G401 (cell line): ENCODE measurements around the gene PADI4. TPM values are rescaled to one million over a fixed set of nuclear protein-coding genes. Genes with fewer than 3 reads are reported as not detected.
"Not testable (repeated sequence)": the region's sequence is repeated elsewhere in the genome, so short reads cannot be mapped to it uniquely, and the experiment has no call there.

Experiments used
- DNase-seq: peaks from one replicate; pipeline ENCODE4 v3.0.0-alpha.2; 2015; ENCODE audit warnings: low spot score
- in situ Hi-C: cut with HindIII; loops from 2 replicates; pipeline ENCODE4 v1.10.0; 2016; ENCODE audit warnings: low sequenced_read_pairs, mixed read lengths
- total RNA-seq: library from RNA; depleted of rRNA; stranded (reverse); fragments of >200 nt; shearing (Covaris generic); gene quantifications from 2 replicates; pipeline ENCODE4 v1.2.3, GENCODE V29; 2014

PADI4 gene
- total RNA-seq, 1 experiment from 2014 or later, result not detected

DNA sequence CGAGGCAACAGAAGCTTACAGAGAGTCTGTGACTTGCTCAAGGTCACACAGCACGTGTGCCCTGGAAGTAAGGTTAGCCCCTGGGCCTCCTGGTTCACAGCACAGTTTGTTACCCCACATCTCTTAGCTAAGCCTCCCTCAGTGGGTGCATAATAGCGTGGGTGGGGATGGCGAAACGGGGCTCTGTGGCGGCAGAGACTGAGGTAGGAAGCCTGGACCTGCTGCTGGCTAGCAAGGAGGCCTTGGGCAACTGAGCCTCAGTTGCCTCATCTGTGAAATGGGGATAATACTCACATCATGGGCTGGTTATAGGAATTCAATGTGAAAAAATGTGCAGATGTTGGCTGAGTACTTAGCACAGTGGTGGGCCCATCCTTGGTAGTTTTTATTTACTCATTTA, 596 bp downstream of the PADI4 start:
- in situ Hi-C loops, result no loop called here
- no peak for DNase-seq

DNA sequence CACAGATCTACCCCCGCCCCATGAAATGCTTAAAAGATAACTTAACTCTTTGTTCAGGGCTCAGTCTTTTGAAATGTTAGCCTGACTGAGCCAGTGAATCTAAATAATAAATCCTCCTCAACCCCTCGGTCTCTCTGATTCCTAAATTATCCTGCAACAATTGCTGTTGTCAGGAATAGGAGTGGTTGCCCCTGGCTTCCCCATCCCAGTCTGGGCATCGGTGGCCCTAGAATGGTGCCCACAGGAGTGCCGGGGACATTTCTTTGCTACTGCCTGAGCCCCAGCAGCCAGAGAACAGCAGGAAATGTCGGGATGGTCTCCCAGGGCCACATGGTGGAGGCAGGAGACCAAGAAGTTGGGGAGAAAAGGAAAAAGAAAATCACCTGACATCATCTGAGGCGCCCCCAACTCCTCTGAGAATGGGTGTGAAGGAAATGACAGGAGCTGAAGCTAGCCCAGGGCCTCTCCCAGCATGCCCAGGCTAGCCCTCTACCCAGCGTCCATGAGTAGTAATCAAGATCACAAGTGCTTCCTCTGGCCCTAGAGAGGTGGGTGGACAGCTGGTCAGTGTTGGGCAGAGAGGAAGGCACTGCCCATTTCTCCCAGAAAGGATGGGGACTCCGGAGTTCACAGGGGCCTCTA, 1.6 kb downstream of the PADI4 start:
- no peak for DNase-seq
- in situ Hi-C loops, result no loop called here

DNA sequence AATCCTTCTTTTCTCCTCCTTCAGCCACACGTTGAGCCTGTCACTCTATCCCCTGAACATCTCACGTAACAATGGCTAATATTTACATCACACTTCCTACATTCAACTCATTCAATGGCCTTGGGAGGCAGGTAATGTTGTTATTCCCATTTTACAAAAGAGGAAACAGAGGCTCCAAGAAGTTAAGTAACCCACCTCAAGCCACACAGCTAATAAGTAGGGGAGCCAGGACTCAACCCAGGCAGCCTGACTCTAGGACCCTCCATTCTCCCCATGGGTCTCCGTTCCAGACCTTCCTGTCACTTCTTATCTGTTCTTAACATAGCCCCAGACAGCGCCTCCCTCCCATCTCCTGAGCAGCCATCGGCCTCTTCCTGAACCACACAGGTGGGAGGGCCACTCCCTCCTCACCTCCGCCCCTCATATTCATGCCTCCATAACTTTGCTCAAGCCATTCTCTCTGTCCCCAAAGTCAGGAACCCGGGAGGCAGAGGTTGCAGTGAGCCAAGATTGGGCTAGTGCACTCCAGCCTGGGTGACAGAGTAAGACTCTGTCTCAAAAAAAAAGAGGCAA, 2.2 kb downstream of the PADI4 start:
- in situ Hi-C loops, result no loop called here
- no peak for DNase-seq

DNA sequence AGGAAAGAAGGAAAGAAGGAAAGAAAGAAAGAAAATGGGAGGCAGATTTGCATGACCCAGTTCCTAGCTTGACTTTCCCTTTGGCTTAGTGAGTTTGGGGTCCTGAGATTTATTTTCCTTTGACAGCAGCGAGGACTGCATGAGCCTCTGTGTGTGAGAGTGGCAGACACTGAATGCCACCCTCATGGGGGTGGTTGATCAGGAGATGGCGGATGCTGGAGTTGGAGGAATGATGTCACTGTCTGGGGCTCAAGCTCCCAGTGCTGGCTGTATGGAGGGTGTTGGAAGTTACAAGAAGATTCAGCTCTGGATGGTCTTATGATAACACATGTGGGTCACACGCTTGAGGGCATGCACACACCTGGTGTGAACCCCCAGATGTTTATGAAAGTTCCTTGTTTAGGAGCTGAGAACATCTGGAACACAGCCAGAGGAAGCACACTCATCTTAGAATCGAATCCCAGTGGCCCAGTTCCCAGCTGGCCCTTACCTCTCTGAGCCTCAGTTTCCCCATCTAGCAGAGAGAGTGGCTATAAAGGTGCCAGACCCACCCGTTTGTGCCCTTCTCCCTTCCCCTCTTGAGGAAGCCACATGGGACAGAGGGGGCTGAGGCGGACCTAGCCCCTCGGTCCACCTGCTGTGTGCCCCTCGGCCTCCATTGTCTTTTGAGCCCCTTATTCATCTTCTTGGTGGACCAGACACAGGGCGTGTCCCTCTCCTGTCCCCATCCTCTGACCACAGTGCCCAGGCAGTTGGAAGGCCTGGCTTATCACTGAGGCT, 5.7 kb downstream of the PADI4 start:
- no peak for DNase-seq

DNA sequence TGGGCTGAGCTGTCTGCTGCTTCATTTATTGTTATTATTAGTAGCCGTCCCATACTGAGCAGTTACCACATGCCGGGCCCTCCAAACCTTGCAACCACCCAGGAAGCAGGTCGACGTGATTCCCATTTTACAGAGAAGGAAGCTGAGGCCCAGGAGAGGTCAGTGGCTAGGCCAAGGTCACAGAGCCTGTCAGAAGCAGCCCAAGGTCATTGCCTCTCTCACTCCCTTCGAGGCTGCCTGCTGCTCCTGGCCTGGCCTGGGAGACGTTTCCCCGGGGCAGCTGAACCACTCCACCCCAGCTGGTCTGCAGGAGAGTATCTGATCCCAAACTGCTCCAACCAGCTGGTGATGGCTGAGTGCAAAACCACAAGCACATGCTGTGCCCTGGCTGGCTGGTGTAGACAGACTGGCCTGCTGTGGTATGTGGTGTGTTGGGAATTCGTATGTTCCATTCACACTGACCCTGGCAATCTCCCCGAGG, 6.5 kb downstream of the PADI4 start:
- DNase-seq, result no peak
- in situ Hi-C loops, result no loop called here

More for the DNA sequence above, 5.7 kb downstream of the PADI4 start:
- in situ Hi-C loops, result no loop called here

DNA sequence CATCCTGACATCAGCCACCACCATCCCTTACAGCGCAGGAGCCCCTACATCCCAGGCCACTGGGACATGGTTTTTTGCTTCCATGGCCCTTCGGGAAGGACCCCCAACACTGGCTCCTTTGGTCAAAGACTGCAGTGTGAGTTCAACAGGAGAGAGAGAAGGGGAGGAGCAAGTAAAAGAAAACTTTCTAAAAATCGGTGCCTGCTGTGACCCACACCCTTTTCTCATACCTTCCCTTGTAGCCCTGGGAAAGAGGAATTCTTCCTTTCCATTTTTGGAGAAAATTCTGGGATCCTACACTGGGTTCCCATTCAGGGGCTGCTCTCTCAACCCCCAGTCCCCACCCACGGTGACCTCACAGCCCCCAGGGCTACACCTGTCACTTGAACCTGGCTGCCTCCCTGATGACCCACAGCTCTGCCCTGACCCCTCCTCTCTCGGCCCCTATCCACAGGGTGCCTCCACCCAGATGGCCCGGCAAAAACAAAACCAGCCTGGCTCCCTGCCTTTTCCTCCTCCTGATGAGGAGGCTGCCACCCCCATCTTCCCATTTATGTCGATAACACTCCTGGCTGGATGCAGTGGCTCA, 7.6 kb downstream of the PADI4 start:
- in situ Hi-C loops, result no loop called here
- DNase-seq, result no peak

DNA sequence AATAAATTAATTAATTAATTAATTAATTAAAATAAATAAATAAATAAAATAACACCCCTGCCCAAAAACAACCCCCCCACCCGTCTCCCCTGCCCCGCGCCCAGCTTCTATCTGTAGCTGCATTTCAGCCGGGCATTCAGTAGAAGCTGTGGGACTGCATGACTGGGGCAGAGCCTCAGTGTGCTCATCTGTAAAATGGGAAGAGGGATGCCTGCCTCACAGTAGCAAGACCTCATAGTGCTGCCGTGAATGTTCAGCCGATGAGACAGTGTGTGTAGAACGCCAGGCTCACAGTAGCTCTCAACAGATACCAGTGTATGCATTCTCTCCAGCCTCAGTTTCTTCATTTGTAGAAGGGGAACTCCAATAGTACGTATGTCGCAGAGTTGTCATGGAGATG, 8.7 kb downstream of the PADI4 start:
- in situ Hi-C loops, result no loop called here

DNA sequence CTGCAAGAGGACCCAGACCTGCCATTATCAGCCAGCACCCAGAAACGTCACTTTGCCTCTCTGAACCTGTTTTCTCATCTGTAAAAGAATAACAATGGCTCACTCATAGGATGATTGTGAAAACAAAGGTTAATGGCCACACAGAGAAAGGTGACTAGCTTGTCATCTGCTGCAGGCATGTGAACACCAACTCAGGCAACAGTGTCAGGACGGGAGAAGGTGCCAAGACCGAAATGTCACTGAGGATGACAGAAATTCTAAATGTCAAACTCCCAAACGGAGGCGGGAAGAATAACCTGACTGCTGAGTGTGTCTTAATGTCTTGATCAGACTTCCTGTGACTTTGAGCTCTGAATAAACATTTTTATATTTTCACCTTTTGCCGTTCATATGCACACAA, 10.3 kb downstream of the PADI4 start:
- in situ Hi-C loops, result no loop called here
- peak; percentile 2 for DNase-seq

More for the DNA sequence above, 8.7 kb downstream of the PADI4 start:
- DNase-seq, result no peak

DNA sequence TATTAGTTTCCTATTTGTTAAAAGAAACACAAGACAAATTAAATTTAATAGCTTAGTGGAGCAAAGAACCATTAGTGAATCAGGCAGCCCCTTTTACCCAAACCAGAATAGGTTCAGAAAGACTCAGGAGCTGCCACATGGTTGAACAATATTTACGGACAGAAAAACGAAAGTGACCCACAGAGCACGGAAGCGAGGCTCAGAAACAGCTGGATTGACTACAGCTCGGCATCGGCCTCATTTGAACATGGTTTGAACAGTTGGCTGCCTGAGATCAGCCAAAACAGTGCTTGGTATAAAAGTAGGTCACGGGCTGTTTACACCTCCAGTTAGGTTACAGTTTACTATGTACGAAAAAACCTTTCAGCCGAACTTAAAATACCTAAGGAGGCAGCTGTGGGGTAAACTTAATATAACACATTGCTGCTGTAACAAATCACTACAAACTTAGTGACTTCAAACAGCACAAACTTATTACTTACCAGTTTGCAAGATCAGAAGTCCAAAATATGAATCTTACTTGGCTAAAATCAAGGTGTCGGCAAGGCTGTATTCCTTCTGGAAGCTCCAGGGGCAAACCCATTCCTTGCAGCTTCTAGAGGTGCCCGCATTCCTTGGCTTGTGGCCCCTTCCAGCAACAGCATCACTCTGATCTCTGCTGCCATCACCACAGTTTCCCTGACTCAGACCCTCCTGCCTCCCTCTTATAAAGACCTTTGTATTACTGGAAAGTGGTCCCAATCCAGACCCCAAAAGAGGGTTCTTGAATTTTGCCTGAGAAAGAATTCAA, 11.8 kb downstream of the PADI4 start:
- in situ Hi-C loops, result no loop called here
- peak; percentile 3 for DNase-seq

DNA sequence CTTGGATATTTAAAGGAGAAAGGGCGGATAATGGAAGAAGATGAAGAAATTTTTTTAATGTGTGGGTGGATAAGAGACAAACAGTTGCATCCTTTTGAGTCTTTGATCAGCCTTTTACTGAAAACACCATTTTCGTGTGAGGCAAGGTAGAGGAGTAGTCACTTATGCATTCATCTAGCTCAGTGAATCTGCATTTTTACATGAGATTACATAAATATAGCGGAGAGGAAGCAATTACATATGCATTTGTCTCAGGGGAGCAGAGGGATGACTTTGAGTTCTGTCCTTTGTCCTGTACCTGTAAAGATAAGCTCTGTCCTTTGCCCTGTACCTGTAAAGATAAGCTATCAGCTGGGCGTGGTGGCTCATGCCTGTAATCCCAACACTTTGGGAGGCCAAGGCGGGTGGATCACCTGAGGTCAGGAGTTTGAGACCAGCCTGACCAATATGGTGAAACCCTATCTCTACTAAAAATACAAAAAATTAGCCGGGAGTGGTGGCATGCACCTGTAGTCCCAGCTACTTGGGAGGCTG, 13.9 kb downstream of the PADI4 start:
- in situ Hi-C loops, DNase-seq: not testable (repeated sequence)

DNA sequence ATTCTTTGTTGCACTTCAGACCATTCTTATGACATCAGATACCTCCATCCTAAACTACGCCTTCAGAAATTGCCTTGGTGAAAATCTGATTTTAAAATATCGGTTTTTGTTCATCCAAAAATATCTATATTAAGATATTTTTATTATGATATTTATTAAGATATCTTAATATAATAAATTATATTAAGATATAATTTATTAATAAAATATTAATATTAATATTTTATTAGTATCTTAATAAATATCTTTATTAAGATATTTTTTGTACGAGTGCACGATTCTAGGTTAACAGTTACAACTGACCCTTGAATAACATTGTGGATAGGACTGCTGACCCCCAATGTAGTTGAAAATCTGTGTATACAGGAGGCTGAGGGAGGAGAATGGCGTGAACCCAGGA, 20.9 kb downstream of the PADI4 start:
- in situ Hi-C loops, result no loop called here
- no peak for DNase-seq

DNA sequence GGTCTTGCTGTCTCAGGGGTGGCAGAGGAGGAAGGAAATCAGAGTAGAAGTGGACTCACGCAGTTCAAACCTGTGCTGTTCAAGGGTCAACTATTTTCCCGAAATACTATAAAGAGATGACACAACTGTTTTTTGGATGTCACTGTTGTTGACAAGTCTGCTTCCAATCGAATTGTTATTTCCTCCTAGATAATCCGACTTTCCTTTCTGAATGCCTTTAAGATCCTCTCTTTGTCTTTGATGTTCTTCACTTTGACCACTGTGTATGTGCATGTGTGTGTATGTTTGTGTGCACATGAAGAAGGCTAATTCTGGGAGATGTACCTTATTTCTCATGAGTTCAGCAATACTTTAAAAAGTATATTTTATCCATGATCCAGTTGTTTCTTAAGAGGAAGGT, 21.6 kb downstream of the PADI4 start:
- in situ Hi-C loops, result no loop called here

DNA sequence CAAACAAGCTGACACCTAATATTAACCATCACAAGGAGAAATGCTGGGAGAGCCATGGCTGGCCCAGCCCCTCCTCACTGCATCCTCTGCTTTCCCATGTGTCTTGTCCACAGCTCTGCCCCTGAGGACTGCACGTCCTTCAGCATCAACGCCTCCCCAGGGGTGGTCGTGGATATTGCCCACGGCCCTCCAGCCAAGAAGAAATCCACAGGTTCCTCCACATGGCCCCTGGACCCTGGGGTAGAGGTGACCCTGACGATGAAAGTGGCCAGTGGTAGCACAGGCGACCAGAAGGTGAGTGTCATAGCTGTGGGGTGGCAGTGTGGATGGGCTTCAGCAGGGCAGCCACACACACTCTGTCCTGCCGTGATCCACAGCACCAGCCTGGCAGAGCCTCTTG, 22.9 kb downstream of the PADI4 start:
- DNase-seq, result no peak
- in situ Hi-C loops, result no loop called here

More for the DNA sequence above, 21.6 kb downstream of the PADI4 start:
- no peak for DNase-seq

DNA sequence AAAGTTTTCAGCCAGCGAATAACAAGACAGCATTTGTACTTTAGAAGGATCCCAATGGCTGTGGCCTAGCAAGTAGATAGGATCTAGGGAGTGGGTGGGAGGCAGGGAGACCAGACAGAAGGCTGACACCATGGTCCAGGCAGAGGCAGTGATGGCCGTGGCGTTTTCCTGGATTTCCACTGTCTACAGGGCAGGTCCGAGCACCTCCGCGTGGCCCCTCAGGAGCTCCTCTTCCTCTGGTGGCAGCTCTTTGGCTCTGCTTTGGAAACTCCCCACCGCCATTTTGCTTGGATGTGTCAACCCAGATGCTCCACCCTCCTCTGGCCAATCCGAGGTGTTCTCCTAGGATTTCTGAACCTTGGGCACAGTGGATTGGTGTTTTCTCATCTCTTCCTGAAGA, 25.1 kb downstream of the PADI4 start:
- in situ Hi-C loops, result no loop called here
- no peak for DNase-seq

DNA sequence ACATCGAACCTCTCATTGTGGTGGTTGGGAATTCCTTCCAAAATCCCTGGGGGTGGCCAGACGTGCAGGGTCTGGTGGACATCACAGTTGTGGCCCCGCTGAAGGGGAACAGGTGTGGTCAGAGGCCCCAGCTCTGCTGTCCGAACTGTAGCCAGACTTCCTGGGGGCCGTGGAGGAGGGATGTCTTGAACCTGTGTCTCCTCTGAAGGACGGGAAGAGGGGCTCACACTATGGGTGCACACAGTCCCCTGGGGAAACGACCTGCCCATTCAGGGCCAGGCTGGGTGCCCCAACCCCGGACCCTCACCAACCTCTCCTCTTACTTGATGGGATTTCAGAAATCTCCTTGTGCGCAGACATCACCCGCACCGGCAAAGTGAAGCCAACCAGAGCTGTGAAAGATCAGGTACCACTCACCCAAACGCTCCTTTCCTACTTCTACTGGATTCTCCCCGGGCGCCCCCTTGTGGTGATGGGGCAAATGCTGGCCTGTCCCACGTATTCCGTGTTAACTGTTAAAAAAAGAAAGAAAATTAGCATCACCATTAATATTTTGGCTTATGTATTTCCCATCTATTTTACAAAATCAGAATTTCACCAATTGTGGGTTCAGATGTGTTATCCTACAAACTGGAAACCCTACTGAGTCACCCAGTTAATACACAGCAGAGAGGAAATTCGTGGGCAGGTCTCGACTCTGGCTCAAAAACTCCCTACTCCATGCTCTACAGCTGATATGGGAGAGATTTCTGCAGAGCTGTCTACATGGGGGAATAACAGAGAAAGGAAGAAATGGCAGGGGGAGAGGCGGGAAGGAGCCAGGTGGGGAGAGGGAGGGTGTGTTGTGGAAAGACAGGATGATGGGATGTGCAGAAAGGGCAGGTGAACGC, 28.1 kb downstream of the PADI4 start:
- peak; percentile 41 for DNase-seq
- in situ Hi-C loops, result no loop called here

DNA sequence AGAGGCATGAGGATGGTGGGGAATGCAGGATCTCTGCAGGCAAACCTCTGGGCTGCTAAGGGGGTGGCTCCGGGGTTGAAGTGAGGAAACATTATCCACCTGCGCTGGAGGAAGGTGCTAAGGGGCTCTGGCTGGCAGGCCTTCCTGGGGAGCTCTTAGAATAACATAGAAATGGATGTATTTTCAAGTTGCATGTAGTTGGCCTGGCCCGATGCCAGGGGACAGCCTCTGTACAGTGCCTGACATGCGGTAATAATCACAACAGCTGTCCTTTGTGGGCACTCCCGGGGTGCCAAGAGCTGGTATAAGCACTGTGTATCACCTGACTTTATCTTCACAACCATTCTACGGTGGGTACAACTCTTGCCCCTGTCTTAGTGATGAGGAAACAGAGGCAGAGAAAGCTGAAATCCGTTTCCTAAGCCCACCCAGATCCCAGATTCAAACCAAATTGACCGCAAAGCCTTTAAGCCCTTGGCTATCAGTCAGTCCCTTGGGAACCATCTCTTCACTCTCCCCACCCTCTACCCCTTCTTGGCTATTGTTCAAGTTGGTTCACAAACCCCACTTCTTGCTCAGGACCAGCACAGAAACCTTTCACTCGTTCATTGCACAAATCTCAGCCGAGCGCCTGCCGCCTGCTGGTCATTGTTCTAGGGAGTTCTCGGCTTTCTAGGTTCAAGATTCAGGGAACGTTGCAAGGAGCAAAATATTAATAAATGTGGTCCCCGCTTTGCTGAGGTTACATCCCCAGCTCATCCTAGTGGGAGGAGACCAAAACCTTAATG, 30.9 kb downstream of the PADI4 start:
- in situ Hi-C loops, result no loop called here
- no peak for DNase-seq

DNA sequence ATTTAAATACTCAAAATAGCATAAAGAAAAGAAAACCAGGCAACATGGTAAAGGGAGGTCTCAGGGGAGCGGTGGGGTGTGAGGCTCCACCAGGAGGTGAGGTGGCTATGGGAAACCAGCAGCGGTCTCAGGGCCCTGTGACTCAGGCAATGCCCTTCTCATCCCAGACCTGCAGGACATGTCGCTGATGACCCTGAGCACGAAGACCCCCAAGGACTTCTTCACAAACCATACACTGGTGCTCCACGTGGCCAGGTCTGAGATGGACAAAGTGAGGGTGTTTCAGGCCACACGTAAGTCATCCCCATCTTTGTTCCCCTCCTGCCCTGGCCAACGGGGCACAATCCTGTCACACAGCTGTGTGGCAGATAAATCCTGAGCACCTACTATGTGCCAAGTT, 31.5 kb downstream of the PADI4 start:
- in situ Hi-C loops, result no loop called here
- no peak for DNase-seq
